AG09319 (cell line): ENCODE measurements around the gene SEC14L5.

Experiments
- DNase-seq: peaks from one replicate; pipeline ENCODE4 v3.0.0-alpha.2; 2010; ENCODE audit warnings: low read depth; ENCODE audit errors: extremely low read depth
- TF ChIP-seq, protein P1 (sequence below): IDR thresholded peaks from 2 replicates; pipeline ENCODE4 v1.5.1; 2011; ENCODE audit warnings: low read depth, mild to moderate bottlenecking, inconsistent platforms, low read length, moderate library complexity

The SEC14L5 gene

GRCh38 chr16:5024632-5025031 is 66.5 kb downstream of the SEC14L5 start:
- TF ChIP-seq, protein P1, sequence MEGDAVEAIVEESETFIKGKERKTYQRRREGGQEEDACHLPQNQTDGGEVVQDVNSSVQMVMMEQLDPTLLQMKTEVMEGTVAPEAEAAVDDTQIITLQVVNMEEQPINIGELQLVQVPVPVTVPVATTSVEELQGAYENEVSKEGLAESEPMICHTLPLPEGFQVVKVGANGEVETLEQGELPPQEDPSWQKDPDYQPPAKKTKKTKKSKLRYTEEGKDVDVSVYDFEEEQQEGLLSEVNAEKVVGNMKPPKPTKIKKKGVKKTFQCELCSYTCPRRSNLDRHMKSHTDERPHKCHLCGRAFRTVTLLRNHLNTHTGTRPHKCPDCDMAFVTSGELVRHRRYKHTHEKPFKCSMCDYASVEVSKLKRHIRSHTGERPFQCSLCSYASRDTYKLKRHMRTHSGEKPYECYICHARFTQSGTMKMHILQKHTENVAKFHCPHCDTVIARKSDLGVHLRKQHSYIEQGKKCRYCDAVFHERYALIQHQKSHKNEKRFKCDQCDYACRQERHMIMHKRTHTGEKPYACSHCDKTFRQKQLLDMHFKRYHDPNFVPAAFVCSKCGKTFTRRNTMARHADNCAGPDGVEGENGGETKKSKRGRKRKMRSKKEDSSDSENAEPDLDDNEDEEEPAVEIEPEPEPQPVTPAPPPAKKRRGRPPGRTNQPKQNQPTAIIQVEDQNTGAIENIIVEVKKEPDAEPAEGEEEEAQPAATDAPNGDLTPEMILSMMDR: no peak
- DNase-seq: no peak

GRCh38 chr16:5025171-5025632 is 67.1 kb downstream of the SEC14L5 start:
- TF ChIP-seq, protein P1: peak; percentile 19
- no peak for DNase-seq

- TF ChIP-seq, protein P1: no peak
- DNase-seq: no peak
Observed at GRCh38 chr16:5026664-5027063, 68.5 kb downstream of the SEC14L5 start.

- no peak for DNase-seq
- TF ChIP-seq, protein P1: no peak
Observed at GRCh38 chr16:5027086-5027485, 69.0 kb downstream of the SEC14L5 start.

- no peak for DNase-seq
- TF ChIP-seq, protein P1: no peak
Observed at GRCh38 chr16:5027575-5028235, 69.6 kb downstream of the SEC14L5 start.

- DNase-seq: no peak
- TF ChIP-seq, protein P1: no peak
Observed at GRCh38 chr16:5028950-5029475, 70.9 kb downstream of the SEC14L5 start.

- no peak for DNase-seq
- TF ChIP-seq, protein P1: no peak
Observed at GRCh38 chr16:5030251-5030870, 72.2 kb downstream of the SEC14L5 start.
